Globus pallidus (tissue), 1 donor: ENCODE results near the gene DMRTA1.
"Not testable (repeated sequence)": the region's sequence is repeated elsewhere in the genome, so short reads cannot be mapped to it uniquely, and the experiment has no call there.

Experiments used
- DNase-seq: peaks from one replicate; pipeline ENCODE4 v3.0.0-alpha.2; 2015; ENCODE audit warnings: low spot score

DMRTA1 gene, protein sequence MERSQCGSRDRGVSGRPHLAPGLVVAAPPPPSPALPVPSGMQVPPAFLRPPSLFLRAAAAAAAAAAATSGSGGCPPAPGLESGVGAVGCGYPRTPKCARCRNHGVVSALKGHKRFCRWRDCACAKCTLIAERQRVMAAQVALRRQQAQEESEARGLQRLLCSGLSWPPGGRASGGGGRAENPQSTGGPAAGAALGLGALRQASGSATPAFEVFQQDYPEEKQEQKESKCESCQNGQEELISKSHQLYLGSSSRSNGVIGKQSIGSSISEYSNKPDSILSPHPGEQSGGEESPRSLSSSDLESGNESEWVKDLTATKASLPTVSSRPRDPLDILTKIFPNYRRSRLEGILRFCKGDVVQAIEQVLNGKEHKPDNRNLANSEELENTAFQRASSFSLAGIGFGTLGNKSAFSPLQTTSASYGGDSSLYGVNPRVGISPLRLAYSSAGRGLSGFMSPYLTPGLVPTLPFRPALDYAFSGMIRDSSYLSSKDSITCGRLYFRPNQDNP

DNA sequence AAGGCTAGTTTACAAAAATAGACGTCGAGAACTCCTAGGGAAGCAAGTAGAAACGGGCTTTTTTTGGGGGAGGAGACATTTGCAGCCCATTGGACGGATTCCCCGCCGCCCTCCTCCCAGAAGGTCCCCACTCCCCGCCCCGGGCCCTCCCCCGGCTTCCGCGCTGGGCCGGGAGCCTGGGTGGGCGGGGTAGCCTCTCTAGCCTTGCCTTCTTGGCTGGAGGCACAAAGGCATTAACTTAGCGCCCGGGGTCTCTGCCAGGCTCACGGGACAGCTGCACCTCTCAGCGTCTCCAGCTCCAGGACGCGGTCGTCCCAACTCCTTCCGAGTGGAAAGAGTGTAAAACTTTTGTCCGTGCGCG is at the start of gene DMRTA1:
TSS of gene DMRTA1 (plus strand) at position 236 of the 361 bp plus-strand sequence. CDS start 242 bp downstream, outside the sequence.
- peak; percentile 61 for DNase-seq

DNA sequence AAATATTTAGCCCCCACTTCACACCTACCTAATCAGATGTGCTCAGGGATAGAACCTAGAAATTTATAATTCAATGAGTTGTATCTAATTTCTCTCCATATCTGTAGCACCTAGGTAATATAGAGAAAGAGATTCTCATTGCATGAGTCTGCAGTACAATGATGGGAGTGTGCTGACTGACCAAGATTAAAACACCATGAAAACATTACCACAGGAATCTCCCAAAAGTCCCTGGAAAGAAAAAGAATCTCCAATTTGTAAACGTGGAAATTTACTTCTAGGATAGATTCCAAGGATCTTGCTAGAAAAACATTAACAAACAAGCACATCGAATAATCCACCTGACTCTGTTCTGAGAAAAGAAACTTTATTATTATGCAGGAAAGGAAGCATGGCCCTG is 45.0 kb upstream of the DMRTA1 start:
- no peak for DNase-seq

DNA sequence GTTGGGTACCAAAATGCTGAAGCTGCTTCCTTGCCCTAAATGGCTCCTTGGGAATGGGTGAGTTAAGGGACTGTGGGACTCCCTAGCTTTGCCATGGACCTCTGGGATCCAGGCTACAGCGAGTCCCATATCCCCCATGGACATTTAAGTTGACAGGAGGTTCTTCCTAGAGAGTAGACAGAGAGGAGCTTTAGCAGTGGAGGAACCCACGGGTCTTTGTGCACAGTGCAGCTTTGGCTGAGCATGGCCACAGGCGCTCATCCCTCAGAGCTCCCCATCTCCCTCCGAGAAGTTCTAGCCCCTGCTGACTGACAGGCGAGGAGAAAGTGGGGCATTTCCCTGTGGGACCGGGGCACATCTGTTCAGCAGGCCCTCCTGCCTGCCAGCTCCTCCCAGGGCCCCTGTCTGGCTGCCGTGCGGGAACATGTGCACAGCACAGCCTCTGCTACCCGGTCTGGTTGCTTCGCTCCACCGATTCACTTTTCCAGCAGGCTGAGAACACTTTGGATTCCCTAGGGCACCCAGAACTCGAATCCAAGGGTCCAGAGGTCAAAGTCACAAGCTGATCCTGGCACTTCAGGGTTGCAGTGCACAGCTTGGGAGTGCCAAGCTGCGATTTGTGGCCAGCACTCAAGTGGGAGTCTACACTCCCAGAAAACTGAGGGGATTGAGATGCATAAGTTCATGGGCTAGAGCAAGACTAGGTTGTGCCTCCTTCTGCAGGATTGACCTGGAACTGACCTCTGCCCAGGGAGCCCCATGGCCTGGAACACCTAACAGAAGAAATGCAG is 40.6 kb upstream of the DMRTA1 start:
- DNase-seq: no peak

DNA sequence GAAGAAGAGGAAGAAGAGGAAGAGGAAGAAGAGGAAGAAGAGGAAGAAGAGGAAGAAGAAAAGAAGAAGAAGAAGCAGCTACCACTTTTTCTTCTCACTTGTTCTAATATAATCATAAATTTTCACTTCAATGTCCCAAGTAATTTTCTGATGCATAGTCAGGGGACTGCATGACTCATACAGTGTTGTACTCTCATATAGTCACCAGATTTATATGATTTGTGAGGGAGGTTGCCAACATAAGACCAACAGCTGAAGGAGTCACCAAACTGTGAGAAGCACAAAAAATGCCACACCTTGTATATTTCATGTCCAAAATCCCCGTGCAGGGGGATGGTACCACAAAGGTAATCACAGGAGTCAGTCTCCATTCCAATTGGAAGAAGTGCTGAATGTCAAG is 32.7 kb upstream of the DMRTA1 start:
- DNase-seq: no peak

DNA sequence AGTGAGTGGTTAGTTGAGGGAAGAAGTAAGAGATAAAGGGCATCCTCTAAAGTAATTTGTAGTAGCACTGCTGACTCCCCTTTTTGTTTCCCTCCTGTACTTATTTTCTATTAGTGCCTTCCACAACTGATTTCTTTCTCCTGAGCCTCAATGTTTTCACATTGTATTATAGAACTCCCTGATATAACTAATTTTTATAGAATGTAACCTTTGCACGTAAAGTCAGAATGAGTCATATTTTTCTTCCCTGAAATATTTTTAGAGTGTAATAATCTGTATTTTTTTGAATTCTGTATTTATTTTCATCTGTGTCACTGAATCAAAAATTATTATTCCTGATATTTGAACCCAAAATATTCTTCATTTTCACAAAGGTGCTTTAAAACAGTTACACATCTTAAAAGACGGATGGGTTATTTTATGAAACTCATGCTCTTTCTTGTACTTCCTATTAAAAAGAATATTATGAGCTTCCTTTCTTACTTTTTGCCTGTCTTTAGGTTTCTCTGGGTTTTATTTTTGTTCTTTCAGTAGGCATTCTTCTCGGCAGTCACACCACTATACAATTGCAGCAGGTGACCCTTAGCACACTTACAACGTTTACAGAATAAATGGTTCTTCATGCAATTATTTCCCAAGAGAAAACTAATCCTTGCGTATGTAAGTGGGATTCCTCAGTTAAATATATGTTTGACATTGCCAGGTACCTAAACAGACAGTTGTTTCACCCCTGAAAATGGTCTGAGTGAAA is 30.5 kb upstream of the DMRTA1 start:
- DNase-seq: no peak

DNA sequence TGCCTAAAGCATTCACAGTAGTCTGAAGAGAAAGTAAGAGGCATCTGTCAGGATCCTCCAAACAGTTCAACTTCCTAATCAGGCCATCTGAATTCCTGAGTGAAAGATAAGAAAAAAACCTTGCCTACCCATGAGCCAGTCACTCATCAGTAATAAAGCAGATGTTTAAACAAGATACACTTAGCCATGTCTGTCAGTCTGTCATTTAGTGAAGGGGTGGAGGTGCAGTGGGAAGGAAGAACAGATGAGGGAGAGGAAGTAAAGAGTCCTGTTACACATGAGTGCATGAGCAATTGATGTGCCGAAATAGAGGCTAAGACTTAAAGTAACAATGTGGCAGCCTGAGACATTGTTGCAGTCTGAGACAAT is 29.9 kb upstream of the DMRTA1 start:
- no peak for DNase-seq

DNA sequence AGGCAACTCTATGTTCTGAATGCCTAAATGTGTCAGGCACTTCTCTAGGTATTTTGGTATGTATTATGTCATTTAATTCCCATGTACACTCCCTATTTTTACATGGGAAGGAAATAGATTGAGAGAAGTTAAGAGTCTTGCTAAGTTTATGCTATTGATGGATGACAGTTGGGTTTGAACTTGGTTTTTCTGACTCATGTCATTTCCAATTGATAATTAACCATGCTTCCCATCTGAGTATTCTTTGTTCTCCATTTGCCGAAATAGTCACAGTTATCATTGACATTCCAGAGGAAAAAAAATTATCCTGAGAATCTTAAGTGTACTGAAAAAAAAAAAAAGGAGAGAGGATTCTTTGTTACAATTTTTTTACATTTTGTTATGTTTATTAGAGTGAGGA is 23.1 kb upstream of the DMRTA1 start:
- no peak for DNase-seq

DNA sequence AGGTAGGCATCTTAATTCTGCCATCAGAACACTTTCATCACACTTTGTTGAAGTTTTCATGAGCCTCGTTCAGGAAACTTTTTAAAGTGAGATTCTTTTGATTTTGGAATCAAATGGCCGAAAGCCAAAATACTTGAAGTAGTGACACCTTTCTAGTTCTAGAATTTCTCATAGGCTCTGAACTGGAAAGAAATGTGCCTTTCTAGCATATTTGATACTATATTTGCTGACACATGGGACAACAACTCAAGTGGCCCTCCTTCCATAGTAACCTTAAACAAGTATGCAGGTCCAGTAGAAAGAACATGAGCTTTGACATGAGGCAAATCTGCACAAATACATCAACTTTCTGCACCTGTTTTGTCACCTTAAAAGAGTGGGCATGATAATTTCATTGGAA is 22.0 kb upstream of the DMRTA1 start:
- DNase-seq: no peak

DNA sequence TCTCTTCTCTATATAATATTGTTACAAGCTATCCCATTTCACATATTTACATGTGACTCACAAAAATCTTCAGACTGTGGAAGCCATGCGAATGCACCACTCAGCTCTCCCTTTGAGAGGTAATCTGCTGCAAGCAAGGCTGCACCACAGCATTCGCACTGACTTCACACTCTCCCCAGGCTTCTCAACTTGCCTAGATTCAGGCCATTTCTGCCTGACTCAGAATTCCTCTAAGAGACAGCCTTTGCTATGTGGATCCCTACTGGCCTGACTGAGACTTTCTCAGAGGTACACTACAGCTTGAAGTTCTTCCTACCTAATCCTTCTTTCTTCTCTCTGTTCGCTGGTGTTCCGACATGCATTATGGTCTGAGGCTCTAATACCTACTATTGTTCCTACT is 21.1 kb upstream of the DMRTA1 start:
- no peak for DNase-seq

DNA sequence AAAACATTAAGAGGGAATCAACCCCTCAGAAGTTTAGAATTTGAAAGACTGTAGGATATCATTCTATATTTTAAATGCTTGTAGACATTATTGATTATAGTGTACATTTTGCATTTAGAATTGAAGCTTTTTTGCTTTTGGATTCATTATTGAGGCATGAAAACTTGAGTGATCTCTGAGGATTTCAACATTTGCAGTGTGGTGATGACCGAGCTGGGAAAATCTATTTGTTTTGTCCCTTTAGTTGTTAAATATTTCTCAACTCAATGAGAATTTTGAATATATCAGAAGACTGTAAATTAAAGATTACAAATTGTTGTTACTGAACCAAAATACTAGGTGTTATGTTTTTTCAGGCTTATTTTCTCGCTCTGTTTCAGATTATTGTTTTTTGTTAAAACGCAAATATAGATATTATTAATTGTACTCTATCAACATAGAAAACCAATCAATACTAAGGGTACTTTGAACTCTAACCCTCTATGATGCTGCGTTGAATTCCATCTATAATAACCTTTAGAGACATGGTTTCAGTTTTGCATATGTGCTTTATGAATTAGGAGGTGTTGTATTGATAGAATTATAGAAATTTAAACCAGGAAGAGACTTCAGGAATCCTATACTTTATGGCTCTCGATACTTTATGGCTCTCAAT is 19.3 kb upstream of the DMRTA1 start:
- no peak for DNase-seq

DNA sequence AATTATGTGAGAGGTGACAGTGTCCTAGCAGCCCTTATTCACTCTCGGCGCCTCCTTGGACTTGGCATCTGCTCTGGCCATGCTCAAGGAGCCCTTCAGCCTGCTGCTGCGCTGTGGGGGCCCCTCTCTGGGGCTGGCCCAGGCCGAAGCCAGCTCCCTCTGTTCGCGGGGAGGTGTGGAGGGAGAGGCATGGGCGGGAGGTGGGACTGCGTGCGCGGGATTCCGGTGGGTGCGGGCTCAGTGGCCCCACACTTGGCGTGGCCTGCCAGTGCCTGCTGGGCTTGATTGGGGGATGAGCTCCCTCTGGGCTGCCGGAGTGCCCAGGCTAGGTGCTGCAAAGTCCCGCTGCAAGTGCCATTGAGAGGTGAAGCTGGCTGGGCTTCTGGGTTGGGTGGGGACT is 12.9 kb upstream of the DMRTA1 start:
- DNase-seq: no peak

DNA sequence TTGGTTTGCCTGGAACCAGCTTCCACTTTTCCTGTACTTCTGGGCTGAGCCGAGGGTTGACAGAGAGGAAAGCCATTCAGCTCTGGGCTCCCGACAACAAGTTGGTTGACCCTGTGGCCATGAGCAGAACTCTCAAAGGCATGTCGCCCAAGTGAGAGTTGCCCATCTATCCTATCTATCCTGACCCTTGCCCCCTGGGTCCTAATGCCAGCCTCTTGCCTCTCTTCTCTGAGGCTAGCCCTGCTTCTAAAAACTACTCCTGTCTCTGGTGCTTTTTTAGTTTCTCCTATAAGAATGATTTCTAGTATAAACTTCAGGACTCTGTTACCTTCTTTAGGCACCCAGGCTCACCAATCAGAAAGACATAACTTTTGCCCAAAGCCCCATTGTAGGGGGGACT is 11.4 kb upstream of the DMRTA1 start:
- DNase-seq: not testable (repeated sequence)

DNA sequence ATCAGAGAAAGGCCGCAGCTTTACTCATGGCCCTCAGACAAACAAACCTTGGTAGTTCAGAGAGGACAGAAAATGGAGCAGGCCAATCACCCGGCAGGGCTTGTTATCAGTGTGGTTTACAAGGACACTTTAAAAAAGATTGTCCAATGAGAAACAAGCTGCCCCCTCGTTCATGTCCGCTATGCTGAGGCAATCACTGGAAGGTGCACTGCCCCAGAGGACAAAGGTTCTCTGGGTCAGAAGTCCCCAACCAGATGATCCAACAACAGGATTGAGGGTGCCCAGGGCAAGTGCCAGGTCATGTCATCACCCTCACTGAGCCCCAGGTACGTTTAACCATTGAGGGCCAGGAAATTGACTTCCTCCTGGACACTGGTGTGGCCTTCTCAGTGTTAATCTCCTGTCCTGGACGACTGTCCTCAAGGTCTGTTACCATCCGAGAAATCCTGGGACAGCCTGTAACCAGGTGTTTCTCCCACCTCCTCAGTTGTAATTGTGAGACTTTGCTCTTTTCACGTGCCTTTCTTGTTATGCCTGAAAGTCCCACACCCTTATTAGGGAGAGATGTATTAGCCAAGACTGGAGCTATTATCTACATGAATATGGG is 9.1 kb upstream of the DMRTA1 start:
- DNase-seq: not testable (repeated sequence)

DNA sequence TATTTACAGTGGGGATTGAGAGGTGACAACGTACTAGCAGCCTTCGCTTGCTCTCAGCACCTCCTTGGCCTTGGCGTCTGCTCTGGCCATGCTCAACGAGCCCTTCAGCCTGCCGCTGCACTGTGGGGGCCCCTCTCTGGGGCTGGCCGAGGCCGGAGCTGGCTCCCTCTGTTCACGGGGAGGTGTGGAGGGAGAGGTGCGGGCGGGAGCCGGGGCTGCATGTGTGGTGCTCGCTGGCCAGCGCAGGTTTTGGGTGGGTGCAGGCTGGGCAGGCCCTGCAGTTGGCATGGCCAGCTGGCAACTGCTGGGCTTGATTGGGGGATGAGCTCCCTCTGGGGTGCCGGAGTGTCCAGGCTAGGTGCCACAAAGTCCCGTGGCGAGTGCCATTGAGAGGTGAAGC is 5.8 kb upstream of the DMRTA1 start:
- DNase-seq: no peak

DNA sequence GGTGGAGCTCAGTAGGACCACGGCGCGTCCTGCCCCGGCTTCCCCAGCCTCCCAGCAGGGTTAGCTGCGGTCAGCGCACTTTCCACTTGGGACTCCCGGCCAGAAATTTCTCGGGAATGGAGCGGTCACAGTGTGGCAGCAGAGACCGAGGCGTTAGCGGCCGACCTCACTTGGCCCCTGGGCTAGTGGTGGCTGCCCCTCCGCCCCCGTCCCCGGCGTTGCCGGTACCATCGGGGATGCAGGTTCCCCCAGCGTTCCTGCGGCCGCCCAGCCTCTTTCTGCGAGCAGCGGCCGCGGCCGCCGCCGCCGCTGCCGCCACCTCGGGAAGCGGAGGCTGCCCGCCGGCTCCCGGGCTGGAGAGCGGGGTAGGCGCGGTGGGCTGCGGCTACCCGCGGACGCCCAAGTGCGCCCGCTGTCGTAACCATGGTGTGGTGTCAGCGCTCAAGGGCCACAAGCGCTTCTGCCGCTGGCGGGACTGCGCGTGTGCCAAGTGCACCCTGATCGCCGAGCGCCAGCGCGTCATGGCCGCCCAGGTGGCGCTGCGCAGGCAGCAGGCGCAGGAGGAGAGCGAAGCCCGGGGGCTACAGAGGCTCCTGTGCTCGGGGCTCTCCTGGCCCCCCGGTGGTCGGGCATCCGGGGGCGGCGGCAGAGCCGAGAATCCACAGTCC is 460 bp downstream of the DMRTA1 start:
- DNase-seq: peak; percentile 34

DNA sequence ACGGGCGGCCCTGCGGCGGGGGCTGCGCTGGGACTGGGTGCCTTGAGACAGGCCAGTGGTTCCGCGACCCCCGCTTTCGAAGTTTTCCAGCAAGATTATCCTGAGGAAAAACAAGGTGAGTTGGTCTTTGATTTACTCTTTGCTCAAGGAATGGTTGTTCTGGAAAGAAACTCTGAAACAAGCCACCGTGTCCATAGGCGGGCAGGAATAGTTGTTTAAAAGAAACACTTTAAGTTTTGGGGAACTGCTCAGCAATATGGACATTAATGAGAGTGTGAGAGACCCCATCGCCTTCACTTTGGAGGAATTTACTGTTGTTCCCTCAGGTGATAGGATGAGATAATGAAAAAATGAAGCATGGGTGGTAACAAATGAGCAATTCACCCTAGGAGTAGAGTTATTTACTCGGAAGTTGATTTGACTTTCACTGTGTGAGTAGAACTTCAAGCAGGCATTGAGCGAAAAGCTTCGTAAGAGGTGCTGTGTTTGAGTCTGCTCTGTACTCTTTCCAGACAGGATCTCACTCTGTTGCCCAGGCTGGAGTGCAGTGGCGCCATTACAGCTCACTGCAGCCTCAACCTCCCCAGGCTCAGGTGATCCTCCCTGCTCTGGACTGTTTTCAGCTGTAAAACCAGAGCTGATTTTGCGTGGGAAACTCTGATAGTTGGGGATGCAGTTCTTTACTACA is 1.1 kb downstream of the DMRTA1 start:
- no peak for DNase-seq

DNA sequence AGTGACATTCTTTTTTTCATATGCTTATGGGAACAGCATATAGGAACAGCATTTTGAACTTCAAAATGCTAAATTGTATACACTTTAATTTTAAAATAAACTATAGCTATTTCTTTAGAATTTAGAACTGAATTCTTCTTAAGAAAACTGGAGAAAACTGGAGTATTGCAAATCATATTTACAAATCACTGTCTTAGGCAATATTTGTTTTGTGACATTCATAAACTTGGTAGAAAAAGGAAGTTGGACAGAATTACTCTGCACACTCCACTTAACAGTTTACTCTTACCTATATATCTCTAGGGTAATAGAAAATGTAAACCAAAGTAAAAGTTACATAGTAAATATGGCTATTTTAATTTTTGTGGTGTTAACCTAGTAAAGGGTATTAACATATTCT is 3.1 kb downstream of the DMRTA1 start:
- DNase-seq: no peak

DNA sequence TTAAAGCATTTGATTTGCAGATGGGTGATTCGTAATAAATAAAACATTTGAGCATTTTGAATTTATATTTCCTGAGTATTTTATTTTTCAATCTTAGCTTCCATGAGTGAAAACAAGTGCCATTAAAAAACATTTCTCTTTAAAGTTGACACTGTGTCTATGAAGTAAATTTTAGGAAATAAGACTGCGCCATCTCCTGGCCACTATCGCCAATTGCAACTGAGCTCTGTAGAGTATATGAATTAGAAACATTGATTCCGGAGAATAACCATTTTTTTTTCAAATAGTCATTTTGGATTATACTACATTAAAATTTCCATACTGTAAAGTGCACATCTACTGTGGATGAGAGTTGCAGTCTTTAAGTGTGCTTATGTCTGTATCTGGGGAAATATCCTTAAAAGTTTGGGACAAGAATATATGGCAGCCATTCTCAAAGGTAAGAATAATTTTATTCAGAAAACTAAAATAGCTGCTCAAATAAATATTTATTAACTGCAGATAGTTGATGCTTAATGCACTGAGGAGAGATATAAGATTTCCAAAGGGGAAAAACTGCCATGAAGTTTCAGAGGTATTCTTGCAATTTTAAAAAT is 5.9 kb downstream of the DMRTA1 start:
- DNase-seq: no peak

DNA sequence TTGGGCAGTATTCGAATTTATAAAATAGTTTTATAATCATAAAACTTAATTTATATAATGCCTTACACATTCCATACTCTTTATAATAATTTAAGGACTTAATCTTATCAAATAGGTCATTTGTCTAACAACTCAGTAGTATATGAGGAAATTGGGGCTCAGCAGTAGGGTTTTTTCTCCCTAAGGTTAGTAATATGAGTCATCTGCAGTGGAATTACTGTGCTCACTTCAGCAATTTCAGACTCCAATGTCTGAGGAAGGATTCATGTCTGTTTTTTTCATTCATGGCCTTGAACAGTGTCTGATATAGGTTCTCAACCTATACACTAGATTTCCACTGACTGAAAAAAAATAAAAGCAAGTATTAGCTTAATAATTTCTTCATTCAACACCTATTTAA is 7.4 kb downstream of the DMRTA1 start:
- no peak for DNase-seq

DNA sequence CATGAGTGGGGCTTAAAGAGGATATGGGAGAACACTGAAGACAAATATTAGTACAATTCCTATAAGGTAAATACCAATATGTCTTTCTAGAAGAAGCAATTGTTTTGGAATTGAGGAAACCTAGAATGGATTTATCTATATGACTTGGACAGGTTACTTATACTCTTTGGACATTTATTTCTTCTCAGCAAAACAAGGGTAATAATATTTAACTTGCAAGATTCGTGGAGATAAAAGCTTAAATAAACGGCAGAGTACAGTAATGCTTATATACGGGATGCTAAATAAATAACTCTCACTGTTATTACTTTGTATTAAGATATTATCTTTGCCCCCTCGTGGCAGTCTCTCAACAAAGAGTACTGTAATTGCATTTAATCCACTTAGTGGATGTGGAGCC is 8.6 kb downstream of the DMRTA1 start:
- DNase-seq: no peak
